Activated CD4-positive, CD25-positive, alpha-beta regulatory T cell (primary cell): ENCODE measurements around the gene SLC43A1.
"Not testable (repeated sequence)": the region's sequence is repeated elsewhere in the genome, so short reads cannot be mapped to it uniquely, and the experiment has no call there.

Experiments used
- DNase-seq, 4 experiments: peaks; one replicate each; lab custom pipeline; 2025; lab: John Stamatoyannopoulos, UW

Gene SLC43A1

GRCh38 chr11:57460758-57461749 is 54.4 kb downstream of the SLC43A1 start:
- DNase-seq: no peak

GRCh38 chr11:57460022-57460757 is 55.3 kb downstream of the SLC43A1 start, which contains the start of gene RTN4RL2:
Gene RTN4RL2 (plus strand): TSS chr11:57460528. CDS start chr11:57460866, 338 bp downstream.
- peak in 1 of 4 experiments; percentile 21 for DNase-seq

GRCh38 chr11:57459164-57460021 is 56.1 kb downstream of the SLC43A1 start:
- DNase-seq: peak in 2 of 4 experiments; percentile 10 to 15

DNA sequence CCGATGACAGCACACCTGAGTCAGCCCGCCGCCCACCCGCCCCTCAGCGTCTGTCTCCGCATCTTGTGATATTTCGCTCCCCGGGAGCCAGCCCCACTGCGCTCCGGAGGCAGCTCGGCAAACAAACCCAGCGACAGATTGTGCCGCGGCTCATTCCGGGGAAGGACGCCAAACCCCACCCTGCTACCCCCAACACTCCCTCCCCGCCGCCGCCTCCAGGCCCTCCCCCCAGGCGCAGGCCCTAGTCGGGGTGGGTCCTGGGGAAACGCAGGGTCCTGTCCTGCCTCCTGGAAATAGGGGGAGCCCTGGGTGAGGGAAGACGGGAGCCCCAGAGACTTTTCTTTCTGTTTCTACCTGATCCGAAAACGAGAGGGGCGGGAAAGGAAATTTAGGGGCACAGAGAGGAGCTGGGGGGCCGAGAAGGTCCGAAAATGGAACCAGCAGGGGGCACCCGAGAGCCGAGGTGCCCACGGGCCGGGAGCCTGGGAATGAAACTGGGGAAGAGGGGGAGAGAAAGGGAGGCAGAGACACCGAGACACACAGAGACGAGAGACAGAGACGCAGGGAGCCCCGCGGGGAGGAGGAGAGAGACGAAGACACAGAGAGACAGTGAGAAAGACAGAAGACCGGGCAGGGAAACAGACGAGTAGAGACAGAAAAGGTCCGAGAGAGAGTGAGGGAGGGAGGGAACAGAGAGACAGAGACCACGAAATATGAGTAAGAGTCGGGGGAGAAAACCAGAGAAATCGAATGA is 56.9 kb downstream of the SLC43A1 start:
- DNase-seq: peak in 2 of 4 experiments; percentile 24 to 26

DNA sequence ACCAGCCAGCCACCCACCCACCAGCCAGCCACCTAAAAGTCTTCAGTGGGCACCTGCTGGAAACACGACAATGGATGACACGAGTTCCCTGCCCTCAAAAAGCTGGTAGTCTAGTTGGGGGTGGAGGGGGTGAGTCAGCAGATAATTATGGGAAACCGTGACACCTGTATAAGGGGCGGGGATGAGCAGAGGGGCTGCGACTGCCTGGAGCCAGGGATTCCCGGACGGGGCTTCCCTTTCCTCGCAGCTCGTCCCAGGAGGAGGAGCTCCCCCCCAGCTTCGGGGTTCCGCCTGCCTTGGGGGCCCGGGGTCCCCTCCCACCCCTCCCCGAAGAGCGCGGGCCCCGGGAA is 57.5 kb downstream of the SLC43A1 start:
- no peak for DNase-seq

- DNase-seq: no peak
Measured at GRCh38 chr11:57457643-57458023, 57.9 kb downstream of the SLC43A1 start.

DNA sequence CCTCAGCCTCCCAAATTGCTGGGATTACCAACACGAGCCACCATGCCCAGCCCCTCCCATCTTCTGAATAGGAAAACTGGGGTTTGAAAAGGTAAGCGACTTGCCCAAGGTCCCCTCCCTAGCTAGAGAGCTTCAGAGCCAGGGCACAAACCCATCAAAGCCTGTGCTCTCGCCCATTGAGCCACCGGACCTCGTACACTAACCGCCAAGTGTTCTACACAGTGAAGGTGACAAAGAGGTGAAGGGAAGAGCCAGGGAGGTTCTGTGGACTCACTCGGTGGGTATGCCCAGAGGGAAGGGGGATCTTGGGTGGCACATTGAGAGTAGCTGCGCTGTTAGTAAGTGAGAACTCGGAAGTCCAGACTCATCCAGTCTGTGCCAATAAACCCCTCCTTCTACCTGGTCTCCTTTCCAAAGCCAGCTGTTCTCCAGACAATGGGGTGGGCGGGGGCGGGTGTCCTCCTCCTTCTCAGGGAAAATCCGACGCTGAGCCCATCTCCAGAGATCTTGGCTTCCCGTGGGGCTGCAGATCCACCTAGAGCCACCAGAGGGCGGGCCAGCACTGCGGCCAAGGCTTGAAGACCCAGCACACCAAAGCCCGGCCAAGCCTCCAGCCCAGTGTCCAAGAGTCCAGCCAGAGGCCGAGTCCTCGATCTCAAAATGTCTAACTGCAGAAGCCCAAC is 58.4 kb downstream of the SLC43A1 start:
- DNase-seq: peak; percentile 27 to 72 (median 54)

- no peak for DNase-seq
Measured at GRCh38 chr11:57453543-57454177, 61.8 kb downstream of the SLC43A1 start.

DNA sequence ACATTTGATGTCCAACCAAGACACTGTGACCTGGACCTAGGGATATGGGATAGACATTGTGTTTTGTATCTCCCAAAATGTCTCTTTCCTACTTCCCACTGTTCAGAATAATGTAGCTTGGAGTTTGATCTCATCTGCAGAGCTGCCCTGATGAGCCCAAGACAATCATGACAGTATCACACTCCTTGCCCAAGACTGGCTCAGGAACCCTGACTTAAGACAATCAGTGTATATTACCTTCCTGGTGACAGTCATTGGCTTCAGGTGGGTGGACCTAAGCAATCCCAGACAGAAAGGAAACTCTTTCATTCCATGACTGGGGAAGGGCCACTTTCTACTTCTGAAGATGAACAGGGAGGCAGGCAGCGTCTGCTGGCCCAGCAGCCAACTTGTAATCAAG is 69.4 kb downstream of the SLC43A1 start:
- no peak for DNase-seq

GRCh38 chr11:57445122-57445394 is 70.4 kb downstream of the SLC43A1 start:
- DNase-seq: not testable (repeated sequence)

- DNase-seq: no peak
Measured at GRCh38 chr11:57444362-57445121, 71.0 kb downstream of the SLC43A1 start.

DNA sequence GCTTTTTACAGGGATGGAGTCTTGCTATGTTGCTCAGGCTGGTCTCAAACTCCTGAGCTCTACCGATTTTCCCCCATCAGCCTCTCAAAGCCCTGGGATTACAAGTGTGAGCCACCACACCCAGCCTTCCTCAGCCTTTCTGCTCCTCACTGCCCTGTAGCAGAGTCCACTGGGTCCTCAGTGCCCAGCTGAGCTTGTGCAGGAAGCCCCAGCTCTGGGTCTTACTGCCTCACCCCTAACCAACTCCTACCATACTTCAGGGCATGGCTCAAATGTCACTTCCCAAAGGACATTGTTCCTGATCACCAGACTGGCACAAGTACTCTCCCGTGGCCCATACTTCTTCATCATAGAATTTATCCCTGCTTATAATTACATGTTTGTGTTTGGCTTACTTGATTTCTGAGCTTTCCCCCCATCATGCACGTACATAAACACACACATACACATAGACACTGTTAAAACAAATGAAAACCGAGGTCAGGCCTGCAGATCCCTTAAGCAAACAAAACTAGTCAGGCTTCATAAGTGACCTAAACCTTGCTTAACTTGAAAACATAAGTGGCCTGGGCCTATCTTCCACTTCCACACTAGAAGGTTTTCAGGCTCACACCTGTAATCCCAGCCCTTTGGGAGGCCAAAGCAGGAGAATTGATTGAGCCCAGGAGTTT is 74.6 kb downstream of the SLC43A1 start:
- no peak for DNase-seq

DNA sequence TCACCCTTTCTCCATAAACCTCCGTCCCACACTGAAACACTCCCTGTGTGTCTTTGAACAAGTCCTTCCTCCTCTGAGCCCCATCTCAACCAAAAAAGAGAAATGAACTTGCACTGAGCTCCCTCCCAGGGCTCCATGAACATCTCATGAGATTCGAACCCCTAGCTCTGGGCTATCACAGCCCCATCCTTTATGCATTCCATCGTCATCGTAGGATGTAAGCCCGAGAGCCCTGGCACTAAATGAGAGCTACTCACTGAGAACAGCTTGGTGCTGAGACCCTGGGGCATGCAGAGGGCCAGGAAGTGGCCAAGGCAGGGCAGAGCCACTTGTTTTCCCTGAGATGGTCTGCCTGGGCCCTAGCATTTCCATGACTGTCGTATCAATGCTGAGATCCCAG is 75.7 kb downstream of the SLC43A1 start:
- DNase-seq: no peak

DNA sequence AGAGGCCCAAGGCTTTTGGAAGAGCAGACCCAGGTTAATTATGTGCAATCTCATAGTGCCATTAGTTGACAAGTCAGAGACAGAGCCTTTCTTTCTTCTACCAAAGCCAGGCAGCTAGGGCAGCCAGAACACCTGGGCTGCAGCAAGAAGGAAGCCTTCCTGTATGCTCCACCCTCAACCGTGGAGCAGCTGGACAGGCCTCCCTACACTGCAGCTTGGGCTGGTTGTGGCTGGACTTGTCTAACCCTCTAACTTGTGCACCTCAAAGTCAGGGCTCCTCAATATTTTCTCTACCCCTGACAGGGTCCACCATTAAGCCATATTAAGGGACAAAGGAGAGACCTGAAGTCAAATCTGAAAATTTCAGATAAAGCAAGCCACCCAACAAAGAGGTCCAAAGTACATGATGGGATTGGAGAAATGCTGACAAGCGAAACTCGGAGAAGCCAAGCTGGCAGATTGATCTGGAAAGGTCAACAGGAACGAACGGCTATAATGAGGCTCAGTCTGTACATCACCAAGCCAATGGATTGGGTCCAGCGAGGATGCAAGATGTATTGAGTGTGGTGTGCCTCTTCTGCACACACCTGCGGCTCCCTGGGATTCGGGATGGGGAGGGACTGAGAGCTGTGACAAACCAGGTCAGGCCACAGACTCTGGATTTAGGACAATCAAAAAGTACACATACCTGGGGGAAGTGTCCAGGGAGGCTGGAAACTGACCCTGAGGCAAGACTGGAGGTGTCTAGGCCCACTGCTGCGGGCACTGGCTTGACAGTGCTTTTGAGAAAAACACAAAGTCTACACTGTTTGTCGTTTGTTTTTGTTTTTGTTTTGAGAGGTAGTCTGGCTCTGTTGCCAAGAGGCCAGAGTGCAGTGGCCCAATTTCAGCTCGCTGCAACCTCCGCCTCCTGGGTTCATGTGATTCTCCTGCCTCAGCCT is 76.9 kb downstream of the SLC43A1 start:
- DNase-seq: no peak

DNA sequence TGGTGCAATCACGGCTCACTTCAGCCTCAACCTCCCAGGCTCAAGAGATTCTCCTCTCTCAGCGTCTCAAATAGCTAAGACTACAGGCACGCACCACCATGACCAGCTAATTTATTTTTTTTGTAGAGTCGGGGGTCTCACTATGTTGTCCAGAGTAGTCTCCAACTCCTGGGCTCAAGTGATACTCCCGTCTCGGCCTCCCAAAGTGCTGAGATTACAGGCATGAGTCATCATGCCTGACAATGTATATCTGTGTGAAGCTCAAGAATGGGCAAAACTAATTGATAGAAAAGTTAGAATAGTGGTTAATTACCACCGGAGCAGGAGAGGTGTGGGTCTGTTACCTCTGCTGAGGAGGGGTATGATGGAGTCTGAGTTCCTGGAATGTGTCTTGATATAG is 79.5 kb downstream of the SLC43A1 start:
- DNase-seq: no peak

GRCh38 chr11:57434640-57435546 is 80.6 kb downstream of the SLC43A1 start:
- no peak for DNase-seq
